Loucy (cell line): ENCODE measurements around the gene DENND5A.

Experiments used
- EZH2phosphoT487 ChIP-seq: fragments of 200-600 bp; IDR thresholded peaks from 2 replicates; pipeline ENCODE4 v1.6.1; 2018; ENCODE audit warnings: antibody characterized with exemption, mild to moderate bottlenecking, moderate library complexity, borderline replicate concordance
- TF ChIP-seq, protein P1 (sequence below): fragments of 200-600 bp; sonication (generic); conservative IDR thresholded peaks from 2 replicates; pipeline ENCODE4 v1.5.1; 2014; ENCODE audit warnings: mild to moderate bottlenecking, antibody characterized with exemption, low read length

DNA sequence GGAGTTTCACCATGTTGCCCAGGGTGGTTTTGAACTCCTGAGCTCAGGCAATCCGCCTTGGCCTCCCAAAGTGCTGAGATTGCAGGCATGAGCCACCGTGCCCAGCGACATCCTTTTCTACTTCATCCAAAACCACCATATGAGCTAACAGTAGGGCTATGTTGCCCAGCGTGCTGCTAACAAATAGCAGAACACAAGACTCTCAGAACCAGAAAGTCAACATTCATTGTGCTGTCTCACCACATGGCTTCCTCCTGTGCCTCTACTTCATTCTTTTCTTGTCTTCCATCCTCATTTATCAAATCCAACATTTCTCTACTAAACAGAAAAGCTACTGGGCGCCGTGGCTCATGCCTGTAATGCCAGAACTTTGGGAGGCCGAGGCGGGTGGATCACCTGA, 12.0 kb upstream of the DENND5A start:
- TF ChIP-seq, protein P1, sequence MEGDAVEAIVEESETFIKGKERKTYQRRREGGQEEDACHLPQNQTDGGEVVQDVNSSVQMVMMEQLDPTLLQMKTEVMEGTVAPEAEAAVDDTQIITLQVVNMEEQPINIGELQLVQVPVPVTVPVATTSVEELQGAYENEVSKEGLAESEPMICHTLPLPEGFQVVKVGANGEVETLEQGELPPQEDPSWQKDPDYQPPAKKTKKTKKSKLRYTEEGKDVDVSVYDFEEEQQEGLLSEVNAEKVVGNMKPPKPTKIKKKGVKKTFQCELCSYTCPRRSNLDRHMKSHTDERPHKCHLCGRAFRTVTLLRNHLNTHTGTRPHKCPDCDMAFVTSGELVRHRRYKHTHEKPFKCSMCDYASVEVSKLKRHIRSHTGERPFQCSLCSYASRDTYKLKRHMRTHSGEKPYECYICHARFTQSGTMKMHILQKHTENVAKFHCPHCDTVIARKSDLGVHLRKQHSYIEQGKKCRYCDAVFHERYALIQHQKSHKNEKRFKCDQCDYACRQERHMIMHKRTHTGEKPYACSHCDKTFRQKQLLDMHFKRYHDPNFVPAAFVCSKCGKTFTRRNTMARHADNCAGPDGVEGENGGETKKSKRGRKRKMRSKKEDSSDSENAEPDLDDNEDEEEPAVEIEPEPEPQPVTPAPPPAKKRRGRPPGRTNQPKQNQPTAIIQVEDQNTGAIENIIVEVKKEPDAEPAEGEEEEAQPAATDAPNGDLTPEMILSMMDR: no peak
- no peak for TF ChIP-seq EZH2phosphoT487
